Prostate gland (tissue), 2 donors: ENCODE data around the gene TSLP. TPM values are rescaled to one million over a fixed set of nuclear protein-coding genes. Genes with fewer than 3 reads are reported as not detected.

ENCODE experiments used
- DNase-seq: peaks from one replicate; pipeline ENCODE4 v3.0.0-alpha.2; 2019; ENCODE audit warnings: low spot score
- H3K27ac ChIP-seq, 2 donors: fragments of 200-600 bp; sonication (generic); 2 replicates each; pipeline ENCODE4 v1.5.1; 2017 to 2019
- H3K27me3 ChIP-seq: fragments of 200-600 bp; sonication (generic); replicated peaks from 2 replicates; pipeline ENCODE4 v1.5.1; 2019; ENCODE audit not compliant: insufficient read depth
- H3K36me3 ChIP-seq, 2 donors: fragments of 200-600 bp; sonication (generic); 1 replicate in 1 of 2; 2 replicates in 1 of 2; pipeline versions ENCODE4 v1.5.1 to v1.8.1; 2017 to 2019
- H3K4me1 ChIP-seq: fragments of 200-600 bp; sonication (generic); replicated peaks from 2 replicates; pipeline ENCODE4 v1.5.1; 2019
- H3K4me3 ChIP-seq, 2 donors: fragments of 200-600 bp; sonication (generic); 2 replicates each; pipeline ENCODE4 v1.5.1; 2017 to 2019
- H3K9me3 ChIP-seq: fragments of 200-600 bp; sonication (generic); 2 replicates; pipeline ENCODE4 v1.5.1; 2017
- POLR2A ChIP-seq: fragments of 450-650 bp; IDR thresholded peaks from one replicate; pipeline ENCODE4 v1.6.1; 2016; ENCODE audit warnings: antibody characterized with exemption, mild to moderate bottlenecking
- POLR2AphosphoS5 ChIP-seq: sonication (generic); formaldehyde crosslinking; IDR thresholded peaks from one replicate; pipeline ENCODE4 v1.6.1; 2017; ENCODE audit warnings: antibody characterized with exemption
- WGBS: methylation state at CpG from one replicate; pipeline ENCODE4 v1.1.5; 2018; 5-methylcytosine and 5-hydroxymethylcytosine counted together
- intact Hi-C: fragments of 100-400 bp; cut with DNase I; formaldehyde crosslinking; loops from one replicate; pipeline ENCODE4 v1.14.2; 2022
- total RNA-seq, 2 donors: library from RNA; depleted of rRNA; stranded (reverse); fragments of >200 nt; gene quantifications; one replicate each; pipeline ENCODE4 v1.1.0, GENCODE V29; 2016
- TF ChIP-seq, protein P1 (sequence below), 4 experiments: fragments of 200-600 bp in 2 of 4; fragments of 450-650 bp in 2 of 4; sonication (generic) in 2 of 4; IDR thresholded peaks; 1 replicate in 3 of 4; 2 replicates in 1 of 4; pipeline ENCODE4 v1.5.1; 2016 to 2019; ENCODE audit warnings: antibody characterized with exemption in 4 of 4, mild to moderate bottlenecking in 2 of 4, moderate library complexity in 2 of 4

The TSLP gene
- total RNA-seq, 2 donors from 2014 or later = 0.97 to 1.0 TPM

DNA sequence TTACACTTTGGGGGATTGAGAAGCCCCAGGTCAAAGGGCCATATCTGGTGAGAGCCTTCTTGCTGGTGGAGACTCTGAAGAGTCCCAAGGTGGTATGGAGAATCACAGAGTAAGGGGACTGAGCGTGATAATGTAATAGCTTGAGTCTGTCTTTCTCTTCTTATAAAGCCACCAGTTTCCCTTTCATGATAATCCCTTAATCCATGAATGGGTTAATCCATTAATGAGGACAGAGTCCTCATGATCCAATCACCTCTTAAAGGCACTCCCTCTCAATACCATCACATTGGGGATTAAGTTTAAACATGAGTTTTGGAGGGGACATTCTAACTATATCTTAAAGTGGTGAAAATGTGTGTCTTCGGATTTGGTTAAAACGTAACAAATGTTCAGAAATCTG lies 42.2 kb downstream of the TSLP start:
- H3K27ac ChIP-seq = no peak overlapping the region
- no peaks in the 10 kb centered on the region for H3K36me3 ChIP-seq
- TF ChIP-seq, protein P1, sequence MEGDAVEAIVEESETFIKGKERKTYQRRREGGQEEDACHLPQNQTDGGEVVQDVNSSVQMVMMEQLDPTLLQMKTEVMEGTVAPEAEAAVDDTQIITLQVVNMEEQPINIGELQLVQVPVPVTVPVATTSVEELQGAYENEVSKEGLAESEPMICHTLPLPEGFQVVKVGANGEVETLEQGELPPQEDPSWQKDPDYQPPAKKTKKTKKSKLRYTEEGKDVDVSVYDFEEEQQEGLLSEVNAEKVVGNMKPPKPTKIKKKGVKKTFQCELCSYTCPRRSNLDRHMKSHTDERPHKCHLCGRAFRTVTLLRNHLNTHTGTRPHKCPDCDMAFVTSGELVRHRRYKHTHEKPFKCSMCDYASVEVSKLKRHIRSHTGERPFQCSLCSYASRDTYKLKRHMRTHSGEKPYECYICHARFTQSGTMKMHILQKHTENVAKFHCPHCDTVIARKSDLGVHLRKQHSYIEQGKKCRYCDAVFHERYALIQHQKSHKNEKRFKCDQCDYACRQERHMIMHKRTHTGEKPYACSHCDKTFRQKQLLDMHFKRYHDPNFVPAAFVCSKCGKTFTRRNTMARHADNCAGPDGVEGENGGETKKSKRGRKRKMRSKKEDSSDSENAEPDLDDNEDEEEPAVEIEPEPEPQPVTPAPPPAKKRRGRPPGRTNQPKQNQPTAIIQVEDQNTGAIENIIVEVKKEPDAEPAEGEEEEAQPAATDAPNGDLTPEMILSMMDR (IDR thresholded peaks at IDR 0.05) = no peak
- TF ChIP-seq POLR2A (no peak), POLR2AphosphoS5 (no peak)
- 96% methylated on average over 3 of the region's 3 CpGs for WGBS
- no peak for DNase-seq
- no peaks in the 10 kb centered on the region for H3K4me1 ChIP-seq
- no peak overlapping the region for H3K4me3 ChIP-seq
- H3K27me3 ChIP-seq = no peaks in the 10 kb centered on the region
- intact Hi-C loops = no loop called here
- no peaks in the 10 kb centered on the region for H3K9me3 ChIP-seq

DNA sequence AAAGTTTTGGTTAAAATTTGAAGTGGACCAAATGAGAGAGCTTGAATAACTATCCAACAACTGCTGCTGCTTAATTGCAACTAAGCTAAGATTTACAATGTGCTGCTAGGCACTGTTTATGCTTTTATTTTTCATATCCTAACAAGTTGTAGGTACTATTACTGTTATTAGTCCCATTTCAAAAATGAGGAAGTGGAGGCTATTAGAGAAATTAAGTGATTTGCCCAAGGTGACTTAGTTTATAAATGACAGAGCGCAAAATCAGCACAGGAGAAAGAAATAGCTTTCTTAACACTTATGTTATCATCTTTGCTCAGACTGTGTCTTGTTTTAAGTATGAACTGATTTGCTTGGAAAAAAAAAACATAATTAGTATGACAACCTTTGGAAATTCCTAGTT lies 43.7 kb downstream of the TSLP start:
- no peak for DNase-seq

DNA sequence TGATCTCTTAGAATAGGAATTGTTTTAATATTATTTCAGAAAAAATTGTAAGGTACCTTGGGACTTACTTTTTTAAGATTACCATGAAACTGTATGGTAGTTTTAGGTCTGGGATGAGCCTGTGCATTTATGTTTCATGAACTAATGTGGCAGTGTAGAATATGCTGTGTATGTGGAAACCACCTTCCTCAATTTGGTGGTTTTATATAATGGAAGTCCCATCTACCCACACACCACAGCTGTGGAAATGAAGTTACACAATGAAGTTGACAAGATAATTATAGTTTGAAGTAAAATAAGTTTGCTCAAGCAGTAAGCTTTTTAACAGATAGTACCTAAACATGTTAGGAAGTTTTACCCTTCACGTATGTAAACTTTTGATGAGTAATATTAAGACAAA lies 45.0 kb downstream of the TSLP start:
- DNase-seq = no peak
- Histone ChIP-seq H3K36me3 (peaks cover 0 to 4% of the 10 kb centered on the region in 2 donors), H3K4me1 (no peaks in the 10 kb centered on the region), H3K4me3 (no peak overlapping the region), H3K27me3 (no peaks in the 10 kb centered on the region), H3K27ac (no peak overlapping the region), H3K9me3 (no peaks in the 10 kb centered on the region)
- intact Hi-C loops = no loop called here
- TF ChIP-seq POLR2AphosphoS5 (no peak), POLR2A (no peak)
- TF ChIP-seq, protein P1 (IDR thresholded peaks at IDR 0.05) = no peak
- WGBS = 47% methylated on average over 1 of the region's 1 CpG

More for the DNA sequence above, 43.7 kb downstream of the TSLP start:
- intact Hi-C loops = no loop called here
- WGBS = 100% methylated on average over 1 of the region's 1 CpG
- Histone ChIP-seq H3K36me3 (no peaks in the 10 kb centered on the region), H3K27ac (no peak overlapping the region), H3K27me3 (no peaks in the 10 kb centered on the region), H3K4me1 (no peaks in the 10 kb centered on the region), H3K9me3 (no peaks in the 10 kb centered on the region), H3K4me3 (no peak overlapping the region)
- TF ChIP-seq, protein P1 (IDR thresholded peaks at IDR 0.05) = no peak
- TF ChIP-seq POLR2A (no peak), POLR2AphosphoS5 (no peak)

DNA sequence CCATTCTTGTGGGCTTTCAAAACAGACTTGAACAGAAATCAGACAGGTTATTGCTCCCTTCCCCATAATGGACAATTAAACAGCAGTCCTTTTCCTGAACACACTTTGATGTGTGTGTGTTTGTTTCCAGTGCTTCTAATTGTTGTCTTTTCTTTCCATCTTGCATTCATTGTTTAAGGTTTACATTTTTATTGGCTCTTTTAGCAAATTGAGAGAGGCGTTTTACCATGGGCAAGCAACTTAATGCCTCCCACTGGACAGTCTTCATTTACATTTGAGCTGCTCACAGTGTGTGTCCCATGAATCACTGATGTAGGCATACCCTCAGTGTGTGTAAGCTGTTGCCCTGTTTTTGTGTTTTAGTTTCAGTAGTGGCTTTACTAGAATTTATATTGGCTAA lies 45.6 kb downstream of the TSLP start:
- no peaks in the 10 kb centered on the region for H3K4me1 ChIP-seq
- WGBS = 68% methylated on average over 1 of the region's 1 CpG
- no peak overlapping the region for H3K27ac ChIP-seq
- H3K27me3 ChIP-seq = no peaks in the 10 kb centered on the region
- TF ChIP-seq, protein P1 (IDR thresholded peaks at IDR 0.05) = no peak
- TF ChIP-seq POLR2AphosphoS5 (no peak), POLR2A (no peak)
- intact Hi-C loops = no loop called here
- H3K36me3 ChIP-seq = peaks cover 0 to 4% of the 10 kb centered on the region in 2 donors
- no peak overlapping the region for H3K4me3 ChIP-seq
- no peak for DNase-seq
- no peaks in the 10 kb centered on the region for H3K9me3 ChIP-seq

DNA sequence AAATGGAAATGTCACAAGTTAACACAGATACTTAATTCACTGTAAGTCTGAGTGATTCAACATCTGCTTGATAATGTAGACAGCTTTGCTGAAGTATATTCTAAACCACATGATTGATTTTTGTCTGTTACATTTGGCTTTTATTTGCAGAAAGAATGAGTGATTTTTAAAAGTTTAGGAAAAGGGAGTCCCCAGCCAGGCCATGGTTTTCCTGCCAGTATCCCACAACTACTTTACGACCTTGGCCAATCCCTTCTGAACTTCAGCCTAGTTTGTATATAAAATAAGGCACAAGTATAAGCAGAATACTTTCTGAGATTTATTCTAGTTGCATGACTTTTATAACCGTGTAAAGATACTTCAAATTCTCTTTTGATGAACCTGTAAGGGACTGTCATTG lies 47.7 kb downstream of the TSLP start:
- intact Hi-C loops = no loop called here
- no peaks in the 10 kb centered on the region for H3K4me1 ChIP-seq
- H3K36me3 ChIP-seq = peaks cover 0 to 4% of the 10 kb centered on the region in 2 donors
- H3K9me3 ChIP-seq = no peaks in the 10 kb centered on the region
- 53% methylated on average over 2 of the region's 2 CpGs for WGBS
- no peak overlapping the region for H3K4me3 ChIP-seq
- TF ChIP-seq, protein P1 (IDR thresholded peaks at IDR 0.05) = no peak
- no peak for TF ChIP-seq POLR2A
- no peak for TF ChIP-seq POLR2AphosphoS5
- no peak overlapping the region for H3K27ac ChIP-seq
- DNase-seq = no peak
- no peaks in the 10 kb centered on the region for H3K27me3 ChIP-seq
